Measurements from ENCODE around the gene TTLL8.

- TF ChIP-seq CTCF (IDR thresholded peaks at IDR 0.05) (no peak), SOX15 (CRISPR knock-in tag; IDR thresholded peaks at IDR 0.05) (no peak), MLX (CRISPR knock-in tag; IDR thresholded peaks at IDR 0.05) (no peak), PRDM15 (CRISPR knock-in tag; IDR thresholded peaks at IDR 0.05) (no peak), ELF4 (CRISPR knock-in tag; IDR thresholded peaks at IDR 0.05; ENCODE audit: low read depth) (no peak), HMGXB4 (CRISPR knock-in tag; IDR thresholded peaks at IDR 0.05) (no peak)
Measured at GRCh38 chr22:50035976-50036724, 21.9 kb downstream of the TTLL8 start.

All from WTC11 (cell line).